SJCRH30 (cell line): ENCODE results near the gene GPC6. TPM values are rescaled to one million over a fixed set of nuclear protein-coding genes. Genes with fewer than 3 reads are reported as not detected.

Source experiments
- DNase-seq, 2 experiments: peaks; one replicate each; pipeline ENCODE4 v3.0.0-alpha.2; 2015 to 2020
- H3K27ac ChIP-seq: fragments of 250-450 bp; sonication (Bioruptor Pico); 2 replicates; pipeline ENCODE4 v1.5.1; 2020; ENCODE audit warnings: mild to moderate bottlenecking, moderate library complexity
- H3K27me3 ChIP-seq: fragments of 250-450 bp; sonication (Bioruptor Pico); 2 replicates; pipeline ENCODE4 v1.5.1; 2020; ENCODE audit warnings: mild to moderate bottlenecking, moderate library complexity
- H3K36me3 ChIP-seq: fragments of 250-450 bp; sonication (Bioruptor Pico); 2 replicates; pipeline ENCODE4 v1.5.1; 2020; ENCODE audit warnings: mild to moderate bottlenecking, moderate library complexity
- H3K4me1 ChIP-seq: fragments of 250-450 bp; sonication (Bioruptor Pico); 2 replicates; pipeline ENCODE4 v1.5.1; 2020; ENCODE audit warnings: mild to moderate bottlenecking, moderate library complexity
- H3K4me3 ChIP-seq: fragments of 250-450 bp; sonication (Bioruptor Pico); 2 replicates; pipeline ENCODE4 v1.5.1; 2020; ENCODE audit warnings: mild to moderate bottlenecking, moderate library complexity
- H3K9me3 ChIP-seq: fragments of 250-450 bp; sonication (Bioruptor Pico); replicated peaks from 2 replicates; pipeline ENCODE4 v1.5.1; 2020; ENCODE audit warnings: mild to moderate bottlenecking, moderate library complexity
- total RNA-seq: library from RNA; depleted of rRNA; stranded (reverse); fragments of >200 nt; shearing (Covaris generic); gene quantifications from 2 replicates; pipeline ENCODE4 v1.2.3, GENCODE V29; 2014

Gene GPC6
- total RNA-seq, 1 experiment from 2014 or later, result 21.1 TPM

DNA sequence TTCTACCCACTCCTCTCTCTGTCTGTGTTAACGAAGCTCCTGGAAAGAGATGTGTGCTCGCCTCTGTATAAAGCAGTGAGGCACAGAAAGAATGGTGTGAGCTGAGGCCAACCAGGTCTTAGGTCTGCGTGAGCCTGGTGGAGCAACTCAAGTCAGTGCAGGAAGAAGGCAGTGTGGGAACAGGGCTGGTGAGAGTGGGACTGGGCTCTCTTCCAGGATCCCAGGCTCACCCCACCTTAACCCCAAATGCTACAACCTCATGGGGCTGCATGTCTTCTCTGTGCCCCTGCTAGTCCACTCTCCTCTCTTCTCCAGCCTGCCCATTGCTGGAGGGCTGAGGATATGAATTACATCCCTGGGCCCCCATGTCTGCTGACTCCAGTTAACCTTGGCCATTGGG lies 1125.5 kb downstream of the GPC6 start:
- DNase-seq, result no peak
- H3K27me3 ChIP-seq, result no peaks in the 10 kb centered on the region
- H3K4me3 ChIP-seq, result no peak overlapping the region
- no peaks in the 10 kb centered on the region for H3K36me3 ChIP-seq
- H3K9me3 ChIP-seq, result no peaks in the 10 kb centered on the region
- no peaks in the 10 kb centered on the region for H3K4me1 ChIP-seq
- no peak overlapping the region for H3K27ac ChIP-seq

DNA sequence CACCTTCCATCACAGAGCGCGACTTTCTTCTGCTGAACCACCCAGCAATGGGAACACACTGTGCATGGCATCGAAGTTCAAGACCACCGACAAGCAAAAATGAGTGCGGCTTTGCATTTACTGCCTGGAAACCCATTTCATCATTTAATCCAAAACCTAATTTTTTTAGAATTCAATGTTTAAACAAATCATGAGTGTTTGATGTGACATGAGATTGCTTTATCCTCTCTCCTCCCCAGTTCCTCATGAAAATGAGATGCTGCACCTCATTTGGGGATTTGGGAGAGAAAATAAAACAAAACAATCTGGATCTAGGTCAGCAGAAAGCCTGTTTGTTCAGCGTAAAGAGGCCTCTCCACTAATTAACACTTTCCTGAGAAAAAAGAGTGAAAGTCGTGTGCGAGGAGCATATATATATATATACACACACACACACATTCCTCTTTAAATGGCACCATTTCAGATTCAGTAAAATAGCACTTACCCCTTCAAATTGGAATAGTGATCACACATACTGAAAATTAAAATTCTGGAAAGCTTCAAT lies 1126.6 kb downstream of the GPC6 start:
- H3K27ac ChIP-seq, result no peak overlapping the region
- DNase-seq, result no peak
- no peaks in the 10 kb centered on the region for H3K27me3 ChIP-seq
- no peaks in the 10 kb centered on the region for H3K9me3 ChIP-seq
- no peak overlapping the region for H3K4me3 ChIP-seq
- H3K36me3 ChIP-seq, result no peaks in the 10 kb centered on the region
- H3K4me1 ChIP-seq, result no peaks in the 10 kb centered on the region

DNA sequence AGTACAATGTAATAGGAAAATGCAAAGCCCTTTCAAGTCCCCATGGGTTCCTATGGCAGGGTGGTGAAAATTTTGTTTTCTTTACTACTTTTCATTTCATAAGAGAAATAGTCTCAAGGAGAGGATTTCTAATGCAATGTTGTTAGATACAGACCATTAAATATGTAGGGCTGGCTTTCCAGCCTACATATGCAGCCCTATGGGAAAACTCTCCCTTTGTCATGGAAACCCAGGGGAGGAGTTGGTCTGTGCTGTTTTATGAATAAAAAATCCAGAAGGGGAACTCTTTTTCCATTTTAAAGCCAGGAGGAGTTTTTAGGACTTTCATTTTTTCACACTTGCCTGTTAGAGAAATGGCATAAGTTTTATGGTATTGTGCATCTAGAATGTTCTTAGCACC lies 1133.3 kb downstream of the GPC6 start:
- no peak overlapping the region for H3K4me3 ChIP-seq
- H3K36me3 ChIP-seq, result no peaks in the 10 kb centered on the region
- no peak overlapping the region for H3K27ac ChIP-seq
- no peaks in the 10 kb centered on the region for H3K4me1 ChIP-seq
- no peaks in the 10 kb centered on the region for H3K9me3 ChIP-seq
- H3K27me3 ChIP-seq, result no peaks in the 10 kb centered on the region
- DNase-seq, result no peak

DNA sequence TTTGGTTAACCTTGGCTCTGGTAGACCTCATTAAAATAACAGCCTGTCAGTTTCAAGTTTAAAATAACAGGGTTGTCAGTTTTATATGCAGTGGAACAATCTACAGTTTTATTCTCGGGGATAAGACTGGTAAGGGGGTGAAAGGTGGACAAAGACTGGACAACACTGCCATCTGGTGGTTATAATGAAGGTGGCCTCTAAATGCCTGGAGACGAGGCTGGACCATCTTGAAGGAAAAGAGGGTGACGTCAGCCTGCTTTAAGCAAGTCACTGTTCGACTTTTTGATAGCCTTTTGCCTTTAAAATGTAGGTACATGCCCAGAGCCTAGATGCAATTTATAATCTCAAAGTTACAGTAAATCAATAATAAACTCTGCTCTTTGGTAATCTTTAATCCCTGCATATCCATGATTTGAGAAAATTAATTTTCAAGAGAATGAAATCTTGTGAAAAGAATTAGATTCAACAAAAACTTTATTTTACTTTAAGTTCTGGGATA lies 1135.9 kb downstream of the GPC6 start:
- Histone ChIP-seq H3K27ac (no peak overlapping the region), H3K36me3 (no peaks in the 10 kb centered on the region), H3K9me3 (no peaks in the 10 kb centered on the region), H3K27me3 (no peaks in the 10 kb centered on the region), H3K4me3 (no peak overlapping the region), H3K4me1 (no peaks in the 10 kb centered on the region)
- DNase-seq, result peak; percentile 59 to 89

DNA sequence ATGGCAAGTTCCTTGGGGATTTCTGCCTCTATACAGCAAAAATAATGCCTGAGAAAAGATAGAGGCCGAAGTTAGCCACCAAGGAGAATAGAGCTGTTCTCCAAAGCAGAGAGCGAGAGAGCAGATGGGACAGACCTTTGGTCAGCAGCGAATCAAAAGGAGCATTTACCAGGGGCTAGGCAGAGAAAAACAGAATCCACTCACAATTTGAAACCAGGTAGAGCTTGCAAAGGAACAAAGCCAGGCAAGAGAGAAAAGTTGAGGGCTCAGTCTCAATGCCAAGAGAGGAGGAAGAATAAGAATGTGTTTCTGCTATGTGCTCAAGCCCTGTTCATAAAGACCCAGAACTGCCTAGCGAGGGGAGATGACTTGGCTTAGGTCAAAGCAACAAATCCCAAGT lies 1140.1 kb downstream of the GPC6 start:
- H3K9me3 ChIP-seq, result no peaks in the 10 kb centered on the region
- DNase-seq, result no peak

DNA sequence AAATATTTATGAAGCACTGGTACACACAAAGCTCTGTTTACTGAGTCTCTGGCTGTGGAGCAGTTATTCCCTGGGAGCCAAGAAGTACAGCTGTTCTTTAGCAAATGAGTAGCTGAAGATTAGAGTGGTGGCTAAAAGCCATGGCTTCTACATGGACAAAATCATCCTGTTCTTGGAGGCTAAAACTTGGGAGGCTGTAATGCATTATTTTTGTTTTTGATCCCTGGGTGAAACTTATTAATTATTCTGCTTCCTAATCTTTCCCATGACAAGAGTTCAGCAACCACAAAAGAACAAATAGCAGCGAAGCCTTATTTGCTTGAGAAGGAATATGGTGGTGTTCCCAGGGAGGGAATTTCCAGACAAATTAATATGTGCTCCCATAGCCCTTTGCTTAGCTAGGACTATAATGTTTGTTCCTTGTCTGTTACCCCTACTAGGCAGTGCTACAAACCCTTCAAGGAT lies 1143.4 kb downstream of the GPC6 start:
- H3K9me3 ChIP-seq, result no peaks in the 10 kb centered on the region
- H3K27me3 ChIP-seq, result no peaks in the 10 kb centered on the region
- no peak overlapping the region for H3K27ac ChIP-seq
- H3K4me3 ChIP-seq, result no peak overlapping the region
- no peaks in the 10 kb centered on the region for H3K36me3 ChIP-seq
- peak; percentile 7 to 22 for DNase-seq
- H3K4me1 ChIP-seq, result no peaks in the 10 kb centered on the region

More for the DNA sequence above, 1140.1 kb downstream of the GPC6 start:
- Histone ChIP-seq H3K36me3 (no peaks in the 10 kb centered on the region), H3K27me3 (no peaks in the 10 kb centered on the region), H3K4me1 (no peaks in the 10 kb centered on the region), H3K27ac (no peak overlapping the region), H3K4me3 (no peak overlapping the region)

DNA sequence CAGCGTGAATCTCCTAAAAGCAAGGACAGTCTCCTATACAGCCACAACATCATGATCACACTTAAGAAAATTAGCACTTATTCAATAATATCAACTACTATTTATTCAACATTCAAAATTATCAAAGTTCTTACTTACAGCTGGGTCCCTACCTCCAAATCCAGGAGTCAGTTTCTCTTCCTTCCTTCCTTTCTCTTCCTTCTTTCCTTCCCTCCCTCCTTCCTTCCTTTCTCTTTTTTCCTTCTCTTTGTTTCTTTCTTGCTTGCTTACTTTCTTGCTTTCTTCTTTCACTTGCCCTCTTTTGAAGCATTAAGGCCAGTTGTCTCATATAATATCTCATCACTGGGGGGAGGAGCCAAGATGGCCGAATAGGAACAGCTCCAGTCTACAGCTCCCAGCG lies 1145.2 kb downstream of the GPC6 start:
- no peaks in the 10 kb centered on the region for H3K36me3 ChIP-seq
- H3K4me3 ChIP-seq, result no peak overlapping the region
- H3K4me1 ChIP-seq, result no peaks in the 10 kb centered on the region
- H3K27ac ChIP-seq, result no peak overlapping the region
- H3K9me3 ChIP-seq, result no peaks in the 10 kb centered on the region
- DNase-seq, result no peak
- H3K27me3 ChIP-seq, result no peaks in the 10 kb centered on the region

DNA sequence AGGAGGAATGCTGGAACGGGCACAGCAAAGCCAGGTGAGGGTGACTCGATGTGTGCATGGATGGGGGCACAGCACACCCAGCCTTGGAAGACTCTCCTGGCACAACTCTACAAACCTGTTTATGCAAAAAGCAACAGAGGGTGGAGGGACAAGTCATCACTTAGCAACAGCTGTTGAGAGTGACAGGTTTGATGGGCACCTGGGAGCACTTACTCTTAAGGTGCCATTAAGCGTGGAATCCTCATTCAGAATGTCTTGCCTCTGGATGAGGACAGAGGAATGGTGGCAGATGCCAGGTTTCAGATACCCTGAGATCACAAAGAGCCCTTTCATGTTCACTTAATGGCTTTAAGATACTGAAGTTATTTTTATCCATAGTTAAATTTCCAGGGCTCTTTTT lies 1155.9 kb downstream of the GPC6 start:
- DNase-seq, result no peak
- Histone ChIP-seq H3K27me3 (no peaks in the 10 kb centered on the region), H3K27ac (no peak overlapping the region), H3K36me3 (no peaks in the 10 kb centered on the region), H3K4me3 (no peak overlapping the region), H3K4me1 (no peaks in the 10 kb centered on the region), H3K9me3 (0 out of 2 replicates have a peak, but pooled peaks cover 3% of the 10 kb centered on the region)

DNA sequence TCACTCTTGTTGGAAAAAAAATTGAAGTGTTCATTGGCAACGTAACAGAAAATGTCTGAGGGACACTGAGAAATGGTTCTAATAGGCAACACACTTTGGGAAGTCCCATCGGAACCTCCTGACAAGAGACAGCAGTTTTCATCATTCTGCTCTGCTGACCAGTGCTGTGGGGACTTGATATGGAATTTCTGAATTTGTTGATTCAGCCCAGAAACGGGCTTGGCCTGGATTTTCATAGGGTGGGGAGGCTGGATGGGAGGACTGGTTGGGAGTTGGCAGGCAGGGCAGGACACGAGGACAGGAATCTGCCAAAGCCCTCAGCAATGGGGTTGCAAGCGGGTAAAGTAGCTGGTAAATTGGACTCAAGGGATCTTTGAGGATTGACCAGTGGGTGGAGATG lies 1156.4 kb downstream of the GPC6 start:
- no peaks in the 10 kb centered on the region for H3K27me3 ChIP-seq
- no peak for DNase-seq
- no peaks in the 10 kb centered on the region for H3K4me1 ChIP-seq
- no peak overlapping the region for H3K4me3 ChIP-seq
- H3K36me3 ChIP-seq, result no peaks in the 10 kb centered on the region
- H3K27ac ChIP-seq, result no peak overlapping the region
- 0 out of 2 replicates have a peak, but pooled peaks cover 3% of the 10 kb centered on the region for H3K9me3 ChIP-seq

DNA sequence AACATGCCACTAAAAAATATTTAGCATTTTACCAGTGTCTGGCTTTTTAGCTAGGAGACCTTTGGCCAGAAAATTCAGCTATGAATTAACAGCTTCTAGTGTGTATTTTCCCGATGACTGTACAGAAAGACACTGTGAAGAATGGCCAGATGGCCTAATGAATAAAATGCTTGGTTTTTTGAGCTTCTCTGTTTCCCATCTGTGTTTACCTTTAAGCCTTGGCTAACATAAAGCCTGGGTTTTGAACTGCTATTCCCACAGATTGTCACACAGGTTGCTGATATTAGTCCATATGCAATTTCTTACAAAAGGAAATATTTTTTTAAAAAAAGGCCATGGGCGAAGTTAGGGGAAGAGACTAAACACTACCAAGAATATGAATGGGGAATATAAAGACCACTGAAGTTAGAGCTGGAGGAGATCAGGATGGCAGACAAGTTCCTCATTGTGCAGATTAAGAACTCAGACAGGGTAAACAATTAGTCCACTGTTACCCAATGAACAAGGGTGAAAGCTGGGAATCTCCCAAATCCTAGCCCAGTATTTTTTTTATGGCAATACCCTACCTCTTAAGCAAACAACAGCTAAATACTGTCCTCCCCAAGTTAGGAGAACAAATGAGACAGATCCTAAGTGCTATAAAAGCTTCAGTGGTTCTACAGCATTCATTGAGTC lies 1157.8 kb downstream of the GPC6 start:
- Histone ChIP-seq H3K36me3 (no peaks in the 10 kb centered on the region), H3K9me3 (no peaks in the 10 kb centered on the region), H3K4me3 (no peak overlapping the region), H3K27me3 (no peaks in the 10 kb centered on the region), H3K27ac (no peak overlapping the region), H3K4me1 (no peaks in the 10 kb centered on the region)
- DNase-seq, result no peak

DNA sequence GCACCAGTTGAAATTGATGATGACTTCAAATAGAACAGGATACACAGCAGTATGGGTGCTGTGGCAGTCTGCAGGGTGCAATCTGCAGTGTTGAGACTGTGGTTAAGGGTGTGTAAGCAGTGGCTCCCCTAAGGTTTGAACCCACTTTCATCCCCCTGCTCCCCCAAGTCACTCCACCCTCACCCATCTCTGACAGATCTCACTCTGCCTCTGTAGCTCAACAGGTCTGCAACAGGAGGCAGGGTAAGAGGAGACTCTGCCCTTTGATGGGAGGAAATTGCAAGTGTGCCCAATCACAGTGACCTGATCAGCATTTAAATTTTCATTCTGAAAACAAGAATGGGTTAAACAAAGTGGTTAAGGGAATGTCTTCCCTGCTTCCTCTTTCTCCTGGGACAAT lies 1160.4 kb downstream of the GPC6 start:
- Histone ChIP-seq H3K4me3 (no peak overlapping the region), H3K27me3 (no peaks in the 10 kb centered on the region), H3K27ac (no peak overlapping the region), H3K4me1 (no peaks in the 10 kb centered on the region), H3K36me3 (no peaks in the 10 kb centered on the region), H3K9me3 (no peaks in the 10 kb centered on the region)
- no peak for DNase-seq

DNA sequence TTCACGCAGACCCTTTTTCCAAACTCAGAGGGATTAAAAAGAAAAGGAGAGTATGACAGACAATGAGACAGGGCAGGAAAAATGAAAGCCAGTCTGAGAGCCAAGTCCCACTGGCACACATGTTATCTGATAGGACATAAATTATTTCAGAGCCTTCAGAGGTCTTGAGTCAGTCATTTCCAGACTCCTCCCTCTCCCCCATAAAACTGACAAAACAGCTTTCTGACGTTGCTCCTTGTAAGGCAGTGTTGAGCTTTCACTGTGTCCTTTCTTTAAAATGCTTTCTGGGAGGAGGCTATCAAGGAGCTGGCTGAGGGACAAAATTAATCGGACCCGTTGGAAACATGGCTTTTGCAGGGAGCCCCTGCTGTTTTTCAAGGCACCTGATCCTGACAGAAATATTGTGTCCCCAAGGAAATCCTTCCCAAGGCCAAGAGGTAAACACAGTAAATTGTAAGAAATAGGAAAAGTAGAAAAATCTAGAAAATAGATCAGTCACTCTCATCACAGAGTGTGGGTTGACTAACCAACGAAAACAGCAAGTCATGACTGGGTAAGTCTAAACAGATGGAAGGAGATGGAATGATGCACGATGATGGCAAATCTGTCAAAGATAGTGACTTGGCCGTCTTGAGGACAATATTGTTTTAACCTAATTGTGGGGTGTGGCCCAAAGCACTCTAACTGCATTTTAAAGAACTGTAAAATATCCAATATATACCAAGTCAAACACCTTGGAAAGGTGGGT lies 1163.2 kb downstream of the GPC6 start:
- Histone ChIP-seq H3K9me3 (no peaks in the 10 kb centered on the region), H3K4me1 (no peaks in the 10 kb centered on the region)
- DNase-seq, result no peak

DNA sequence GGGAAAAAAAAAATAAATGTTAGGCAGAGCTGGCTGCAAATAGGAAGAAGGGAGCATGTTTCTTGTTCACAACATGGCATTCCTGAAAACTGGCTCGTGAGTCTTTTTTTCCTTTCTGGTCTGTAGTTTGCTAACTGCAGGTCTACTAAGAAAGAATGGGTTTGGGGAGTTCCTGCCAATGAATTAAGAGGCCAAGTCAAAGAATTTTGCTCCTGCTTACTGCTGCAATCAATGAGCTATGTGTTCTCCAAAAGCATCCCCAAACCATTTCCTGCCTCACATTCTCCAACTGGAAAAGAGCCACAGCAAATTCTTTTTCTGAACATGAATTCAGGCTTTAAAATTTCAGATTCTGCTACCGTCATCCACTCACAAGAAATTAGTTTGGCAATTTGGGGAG lies 1164.3 kb downstream of the GPC6 start:
- DNase-seq, result no peak
- no peaks in the 10 kb centered on the region for H3K27me3 ChIP-seq
- H3K4me3 ChIP-seq, result no peak overlapping the region
- H3K4me1 ChIP-seq, result no peaks in the 10 kb centered on the region
- H3K36me3 ChIP-seq, result no peaks in the 10 kb centered on the region
- no peak overlapping the region for H3K27ac ChIP-seq
- H3K9me3 ChIP-seq, result no peaks in the 10 kb centered on the region

More for the DNA sequence above, 1163.2 kb downstream of the GPC6 start:
- H3K36me3 ChIP-seq, result no peaks in the 10 kb centered on the region
- H3K27me3 ChIP-seq, result no peaks in the 10 kb centered on the region
- no peak overlapping the region for H3K27ac ChIP-seq
- no peak overlapping the region for H3K4me3 ChIP-seq

DNA sequence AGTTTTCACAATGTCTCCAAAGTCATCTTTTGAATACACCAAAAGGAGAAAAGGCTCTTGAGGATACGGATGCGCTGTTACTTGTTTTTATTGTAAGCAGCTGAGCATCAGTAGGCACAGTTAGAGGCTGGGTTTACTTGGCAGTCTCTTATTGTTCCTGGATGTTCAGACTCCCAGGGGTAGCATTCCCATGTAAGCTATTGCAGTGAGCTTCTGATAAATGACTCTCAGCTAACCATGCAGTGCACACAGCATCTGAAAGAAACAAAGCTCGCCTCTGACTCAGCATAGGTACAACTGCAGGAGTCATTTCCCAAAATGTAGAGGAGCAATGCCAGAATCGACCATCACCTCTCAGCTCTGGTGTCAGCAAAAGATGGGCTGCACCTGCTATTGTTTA lies 1168.1 kb downstream of the GPC6 start:
- Histone ChIP-seq H3K27ac (no peak overlapping the region), H3K36me3 (no peaks in the 10 kb centered on the region), H3K9me3 (no peaks in the 10 kb centered on the region), H3K4me3 (no peak overlapping the region), H3K27me3 (no peaks in the 10 kb centered on the region), H3K4me1 (no peaks in the 10 kb centered on the region)
- no peak for DNase-seq

DNA sequence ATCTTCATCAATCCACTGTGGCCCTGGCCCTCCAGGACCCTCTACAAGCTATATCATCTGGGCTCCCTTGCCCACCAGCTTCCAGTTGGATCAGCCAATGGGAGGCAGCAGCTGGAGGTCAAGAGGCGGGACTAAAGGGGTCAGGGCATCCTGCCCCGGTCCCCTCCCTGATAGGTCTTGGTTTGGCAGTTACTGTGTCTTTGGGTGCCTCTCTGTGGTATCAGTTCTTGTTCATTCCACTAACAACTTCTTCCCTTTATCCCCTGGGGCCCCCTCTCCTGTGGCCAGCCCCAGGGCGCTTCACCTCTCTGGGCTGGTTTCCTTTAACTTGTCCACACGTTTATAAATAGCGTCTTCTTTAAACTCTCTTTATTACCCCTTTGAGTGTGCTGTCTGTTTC lies 1169.3 kb downstream of the GPC6 start:
- no peak for DNase-seq
- Histone ChIP-seq H3K36me3 (no peaks in the 10 kb centered on the region), H3K27me3 (no peaks in the 10 kb centered on the region), H3K9me3 (no peaks in the 10 kb centered on the region), H3K4me1 (no peaks in the 10 kb centered on the region), H3K4me3 (no peak overlapping the region), H3K27ac (no peak overlapping the region)
